Anterior cingulate cortex (tissue), 58 donors: Measurements from ENCODE around the gene CCL22.
"Not testable (repeated sequence)": the region's sequence is repeated elsewhere in the genome, so short reads cannot be mapped to it uniquely, and the experiment has no call there.

Source experiments
- DNase-seq, 58 donors: peaks; one replicate each; lab custom pipeline; 2025; lab: John Stamatoyannopoulos, UW

CCL22 gene

DNA sequence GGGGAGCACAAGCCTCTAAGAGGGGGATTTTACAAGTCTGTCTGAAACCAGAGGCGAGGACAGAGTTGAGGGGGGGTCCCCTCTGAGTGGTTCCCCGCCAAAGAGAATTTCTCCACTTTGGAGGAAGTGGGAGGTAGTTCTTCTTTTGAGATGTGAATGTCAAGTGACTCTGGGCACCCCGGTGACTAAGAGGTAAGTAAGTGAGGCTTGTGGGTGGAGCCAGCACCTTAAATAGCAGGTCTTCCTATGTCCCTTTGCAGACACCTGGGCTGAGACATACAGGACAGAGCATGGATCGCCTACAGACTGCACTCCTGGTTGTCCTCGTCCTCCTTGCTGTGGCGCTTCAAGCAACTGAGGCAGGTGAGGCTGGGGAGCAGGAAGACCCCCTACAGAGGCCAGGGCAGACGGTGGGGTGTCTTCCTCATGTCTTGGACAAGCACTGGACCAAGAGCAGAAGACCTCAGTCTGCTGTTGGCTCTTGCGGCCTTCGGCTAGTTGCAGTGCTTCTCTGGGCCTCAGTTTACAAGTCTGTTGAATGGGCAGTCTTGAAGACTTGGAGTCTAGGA is at the start of gene CCL22:
TSS of gene CCL22 (plus strand) at position 257 of the 569 bp plus-strand sequence. CDS start at position 291, 34 bp downstream.
- no peak for DNase-seq

- no peak for DNase-seq
Measured at GRCh38 chr16:57310801-57311200, 47.8 kb upstream of the CCL22 start.

- no peak for DNase-seq
Measured at GRCh38 chr16:57313509-57313908, 45.1 kb upstream of the CCL22 start.

- DNase-seq, result no peak
Measured at GRCh38 chr16:57314161-57314785, 44.3 kb upstream of the CCL22 start.

DNA sequence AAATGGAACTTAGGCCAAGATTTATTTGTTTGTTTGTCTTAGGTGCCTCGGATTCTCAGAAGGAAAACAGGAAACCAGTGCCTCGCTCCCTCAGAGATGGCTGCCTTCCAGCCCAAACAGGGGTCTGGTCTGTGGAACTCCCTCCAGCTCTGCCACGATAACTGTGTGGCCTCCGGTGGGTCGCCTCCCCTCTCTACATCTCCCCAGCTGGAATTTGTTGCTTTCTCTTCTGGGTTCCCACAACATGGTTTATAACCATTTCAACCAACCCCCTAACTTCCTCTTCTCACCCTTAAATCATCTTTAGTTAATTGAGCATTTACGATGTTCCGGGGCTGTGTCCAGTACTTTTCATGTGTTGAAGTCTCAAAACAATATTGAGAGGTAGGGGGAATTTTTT is 43.2 kb upstream of the CCL22 start:
- no peak for DNase-seq

- no peak for DNase-seq
Measured at GRCh38 chr16:57316390-57317017, 42.1 kb upstream of the CCL22 start.

DNA sequence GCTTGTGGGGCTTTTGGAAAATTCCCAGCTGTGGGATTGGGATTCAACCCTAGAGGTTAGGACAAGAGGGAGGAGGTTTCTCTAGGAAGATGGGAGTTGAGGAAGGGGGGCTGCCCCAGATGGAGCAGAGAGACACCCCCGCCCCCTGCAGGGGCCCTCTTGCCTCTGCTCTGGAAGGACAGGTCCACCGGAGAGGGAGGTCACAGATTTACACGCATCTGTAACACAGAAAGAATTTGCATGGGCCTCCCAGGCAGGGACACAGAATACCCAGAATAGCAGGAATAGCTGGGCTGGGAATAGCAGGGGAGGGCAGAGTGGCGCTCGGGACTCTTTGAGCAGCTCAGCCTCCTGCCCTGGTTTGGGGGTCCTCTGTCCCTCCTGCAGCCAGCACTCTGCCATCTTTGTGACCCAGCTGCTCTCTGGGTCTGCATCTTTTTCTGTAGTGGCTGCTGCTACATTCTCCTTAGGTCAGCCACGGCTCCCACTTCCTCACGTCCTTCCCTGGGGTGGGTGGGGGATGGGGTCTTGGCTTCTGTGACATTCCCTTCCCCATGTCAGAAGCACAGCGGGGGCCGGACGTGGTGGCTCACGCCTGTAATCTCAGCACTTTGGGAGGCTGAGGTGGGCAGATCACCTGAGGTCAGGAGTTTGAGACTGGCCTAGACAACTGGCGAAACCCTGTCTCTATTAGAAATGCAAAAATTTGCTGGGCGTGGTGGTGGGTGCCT is 40.2 kb upstream of the CCL22 start:
- DNase-seq, result no peak

DNA sequence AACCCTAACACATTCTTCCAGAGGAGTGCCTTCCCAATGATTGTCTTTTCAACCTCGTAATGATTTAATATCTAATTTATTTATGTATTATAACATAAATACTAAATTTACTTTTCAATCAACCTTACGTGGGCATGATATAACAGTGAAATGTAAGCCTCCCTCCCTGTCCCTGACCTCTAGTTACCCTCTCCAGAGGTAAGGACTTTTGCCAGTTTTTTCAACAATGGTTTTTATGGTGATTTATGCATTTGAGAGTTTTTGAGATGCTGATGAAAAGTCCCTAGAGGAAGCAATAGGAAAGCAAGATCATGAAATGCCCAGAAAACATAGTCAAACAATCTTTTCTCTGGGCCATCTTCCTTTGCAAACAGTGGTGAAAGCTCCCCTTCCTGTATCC is 38.9 kb upstream of the CCL22 start:
- no peak for DNase-seq

- no peak for DNase-seq
Measured at GRCh38 chr16:57324749-57325148, 33.8 kb upstream of the CCL22 start.

- DNase-seq, result no peak
Measured at GRCh38 chr16:57325458-57325857, 33.1 kb upstream of the CCL22 start.

DNA sequence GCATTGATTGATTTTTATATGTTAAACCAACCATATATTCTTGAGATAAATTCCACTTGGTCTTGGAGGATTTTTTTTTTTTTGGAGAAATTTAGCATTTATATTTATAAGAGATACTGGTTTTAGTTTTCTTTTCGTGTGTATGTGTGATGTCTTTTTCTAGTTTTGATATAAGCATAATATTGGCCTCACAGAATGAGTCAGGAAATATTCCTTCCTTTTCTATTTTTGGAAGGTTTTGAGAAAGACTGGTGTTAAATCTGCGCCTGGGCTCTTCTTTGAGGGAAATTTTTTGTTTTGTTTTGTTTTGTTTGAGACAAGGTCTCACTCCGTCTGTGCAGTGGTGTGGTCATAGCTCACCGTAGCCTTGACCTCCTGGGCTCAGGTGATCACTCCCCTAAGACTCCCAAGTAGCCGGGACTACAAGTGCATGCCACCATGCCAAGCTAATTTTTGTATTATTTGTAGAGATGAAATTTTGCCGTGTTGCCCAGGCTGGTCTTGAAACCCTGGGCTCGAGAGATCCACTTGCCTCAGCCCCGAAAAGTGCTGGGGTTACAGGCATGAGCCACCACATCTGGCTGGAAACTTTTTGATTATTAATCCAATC is 28.8 kb upstream of the CCL22 start:
- no peak for DNase-seq

GRCh38 chr16:57331355-57331754 is 27.2 kb upstream of the CCL22 start:
- DNase-seq, result no peak

- no peak for DNase-seq
Measured at GRCh38 chr16:57333402-57333801, 25.2 kb upstream of the CCL22 start.

- DNase-seq, result no peak
Measured at GRCh38 chr16:57335366-57335765, 23.2 kb upstream of the CCL22 start.

DNA sequence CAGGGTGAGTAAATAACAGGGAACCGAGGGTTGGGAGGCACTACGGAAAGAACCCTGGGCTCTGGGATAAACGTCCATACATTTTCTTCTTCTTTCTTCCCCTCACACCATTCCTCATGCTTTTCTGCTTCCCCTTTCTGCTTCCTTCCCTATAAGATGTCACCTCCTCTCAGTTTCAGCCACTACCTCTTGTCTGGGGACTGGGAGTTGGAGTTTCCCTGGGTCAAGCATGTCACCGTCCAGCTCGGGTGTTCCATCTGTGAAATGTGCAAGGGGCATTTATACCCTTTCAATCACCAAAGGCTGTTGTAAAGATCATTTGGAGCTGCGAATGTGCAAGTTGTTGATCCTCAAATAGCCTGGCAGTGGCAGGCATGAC is 17.5 kb upstream of the CCL22 start:
- DNase-seq, result no peak

- DNase-seq, result no peak
Measured at GRCh38 chr16:57341441-57342303, 16.9 kb upstream of the CCL22 start.

- DNase-seq, result not testable (repeated sequence)
Measured at GRCh38 chr16:57342606-57343005, 16.0 kb upstream of the CCL22 start.

DNA sequence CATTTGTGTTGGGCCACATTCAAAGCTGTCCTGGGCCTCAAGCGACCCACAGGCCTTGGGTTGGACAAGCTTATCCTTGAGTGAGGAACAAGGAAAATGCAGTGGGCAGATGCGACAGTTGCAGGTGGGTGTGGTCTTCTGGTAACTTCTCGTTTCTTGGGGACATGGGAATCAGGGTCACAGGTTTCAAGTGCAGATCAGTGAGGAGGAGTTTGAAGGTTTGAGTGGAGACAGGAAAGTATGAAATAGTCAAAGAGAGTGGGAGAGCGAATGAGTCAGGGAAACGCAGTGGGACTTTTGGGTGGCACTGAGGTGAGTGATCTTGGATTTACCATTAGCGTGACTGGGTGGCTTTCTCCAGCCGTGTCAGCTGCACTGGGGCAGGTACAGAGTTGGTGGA is 15.4 kb upstream of the CCL22 start:
- DNase-seq, result no peak

- not testable (repeated sequence) for DNase-seq
Measured at GRCh38 chr16:57344094-57344493, 14.5 kb upstream of the CCL22 start.

DNA sequence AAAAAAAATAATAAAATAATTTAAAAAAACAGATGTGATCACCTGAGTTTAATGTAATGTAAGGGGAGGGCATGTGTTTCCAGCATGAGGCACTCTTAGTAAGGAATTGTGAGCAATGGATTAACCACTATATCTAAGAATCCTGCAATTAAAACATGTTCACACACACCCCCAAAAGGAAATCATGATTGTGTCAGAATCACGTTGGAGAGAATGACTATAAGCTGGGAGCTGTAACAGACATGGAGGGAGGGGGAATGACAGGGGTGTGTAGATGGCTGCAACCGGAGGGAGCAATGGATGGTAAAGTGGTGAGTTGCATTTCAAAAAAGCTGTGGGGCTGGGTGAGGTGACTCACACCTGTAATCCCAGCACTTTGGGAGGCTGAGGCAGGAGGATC is 13.6 kb upstream of the CCL22 start:
- no peak for DNase-seq
